ENCODE results near the gene MAP3K2. TPM values are rescaled to one million over a fixed set of nuclear protein-coding genes. Genes with fewer than 3 reads are reported as not detected.

Gene MAP3K2
- total RNA-seq, 1 donor from 2014 or later = 36.6 TPM

DNA sequence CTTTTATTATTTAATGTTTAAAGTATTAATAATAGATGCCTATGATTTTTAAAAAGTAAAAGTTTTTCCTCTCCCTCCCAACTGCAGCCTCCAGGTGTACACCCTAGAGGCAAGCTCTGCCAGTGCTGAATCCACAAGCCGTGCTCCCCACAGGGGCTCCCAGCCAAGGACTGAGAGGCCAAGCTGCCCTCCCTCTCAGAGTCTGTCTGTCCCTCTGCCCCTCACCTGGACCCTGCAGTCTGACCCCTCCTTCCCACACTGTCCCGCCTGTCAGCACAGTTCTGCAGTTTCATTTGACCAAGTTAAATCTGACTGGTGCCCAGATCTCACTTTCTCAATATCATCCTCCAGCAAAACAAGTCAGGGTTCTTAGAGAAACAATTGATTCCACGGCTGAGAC, 15.7 kb upstream of the MAP3K2 start:
- TF ChIP-seq POLR2A (IDR thresholded peaks at IDR 0.05) (no peak), POLR2AphosphoS5 (IDR thresholded peaks at IDR 0.05; ENCODE audit: insufficient read depth in 1 of 2, low read depth in 1 of 2) (no peak)
- TF ChIP-seq, protein P1, sequence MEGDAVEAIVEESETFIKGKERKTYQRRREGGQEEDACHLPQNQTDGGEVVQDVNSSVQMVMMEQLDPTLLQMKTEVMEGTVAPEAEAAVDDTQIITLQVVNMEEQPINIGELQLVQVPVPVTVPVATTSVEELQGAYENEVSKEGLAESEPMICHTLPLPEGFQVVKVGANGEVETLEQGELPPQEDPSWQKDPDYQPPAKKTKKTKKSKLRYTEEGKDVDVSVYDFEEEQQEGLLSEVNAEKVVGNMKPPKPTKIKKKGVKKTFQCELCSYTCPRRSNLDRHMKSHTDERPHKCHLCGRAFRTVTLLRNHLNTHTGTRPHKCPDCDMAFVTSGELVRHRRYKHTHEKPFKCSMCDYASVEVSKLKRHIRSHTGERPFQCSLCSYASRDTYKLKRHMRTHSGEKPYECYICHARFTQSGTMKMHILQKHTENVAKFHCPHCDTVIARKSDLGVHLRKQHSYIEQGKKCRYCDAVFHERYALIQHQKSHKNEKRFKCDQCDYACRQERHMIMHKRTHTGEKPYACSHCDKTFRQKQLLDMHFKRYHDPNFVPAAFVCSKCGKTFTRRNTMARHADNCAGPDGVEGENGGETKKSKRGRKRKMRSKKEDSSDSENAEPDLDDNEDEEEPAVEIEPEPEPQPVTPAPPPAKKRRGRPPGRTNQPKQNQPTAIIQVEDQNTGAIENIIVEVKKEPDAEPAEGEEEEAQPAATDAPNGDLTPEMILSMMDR (IDR thresholded peaks at IDR 0.05) = no peak
- intact Hi-C loops (cut with DNase I) = no loop called here
- no peak for DNase-seq (ENCODE audit: extremely low spot score in 2 of 2)
- Histone ChIP-seq H3K27ac (no peak overlapping the region), H3K27me3 (no peaks in the 10 kb centered on the region), H3K4me3 (no peak overlapping the region), H3K4me1 (peaks cover 17% of the 10 kb centered on the region), H3K36me3 (no peaks in the 10 kb centered on the region), H3K9me3 (no peaks in the 10 kb centered on the region)

DNA sequence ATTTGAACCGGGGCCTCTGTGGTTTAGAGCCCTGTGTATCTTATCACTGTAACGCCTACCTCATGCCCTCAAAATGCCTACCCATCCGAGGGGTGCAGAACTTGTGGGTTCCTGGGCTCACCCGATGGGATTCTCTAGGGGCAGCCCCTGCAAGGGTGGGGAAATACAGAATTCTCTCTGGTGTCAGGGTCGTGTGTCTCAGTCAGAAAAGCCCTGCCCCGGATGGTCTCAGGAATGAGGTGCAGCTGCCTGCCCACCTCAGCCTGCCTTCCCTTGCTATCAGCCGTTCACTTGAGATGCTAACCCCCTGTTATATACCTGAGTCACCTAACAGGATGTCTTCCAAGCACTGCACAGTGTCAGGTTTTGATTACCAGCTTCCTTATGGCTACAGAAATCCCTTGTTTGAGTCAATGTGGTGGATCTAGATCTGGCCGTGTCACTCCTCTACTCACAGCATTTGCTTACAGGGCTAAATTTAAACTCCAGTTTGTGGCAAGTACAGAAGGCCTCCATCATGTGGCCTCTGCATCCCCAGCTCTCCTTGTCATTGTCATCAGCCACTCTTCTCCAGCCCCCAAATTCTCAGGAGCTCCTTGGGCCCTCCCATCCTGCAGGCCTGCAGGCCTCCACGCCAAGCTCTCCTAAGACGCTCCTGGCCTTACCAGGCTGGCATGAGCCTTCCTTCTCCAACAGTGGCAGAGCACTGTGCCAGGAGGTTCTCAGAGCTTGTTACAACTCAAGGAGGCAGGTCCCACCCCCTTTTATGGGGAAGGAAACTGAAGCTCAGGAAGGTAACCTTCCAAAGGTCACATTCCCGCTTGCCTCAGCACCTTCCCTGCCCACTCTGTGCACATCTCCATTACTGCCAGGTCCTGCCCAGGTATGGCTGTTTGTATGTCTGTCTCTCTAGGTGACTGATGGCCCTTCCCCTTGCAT, 14.3 kb upstream of the MAP3K2 start:
- Histone ChIP-seq H3K4me3 (no peak overlapping the region), H3K27me3 (no peaks in the 10 kb centered on the region), H3K9me3 (no peaks in the 10 kb centered on the region), H3K27ac (no peak overlapping the region), H3K36me3 (no peaks in the 10 kb centered on the region), H3K4me1 (peaks cover 23% of the 10 kb centered on the region)
- TF ChIP-seq, protein P1 (IDR thresholded peaks at IDR 0.05) = no peak
- TF ChIP-seq POLR2A (IDR thresholded peaks at IDR 0.05) (no peak), POLR2AphosphoS5 (IDR thresholded peaks at IDR 0.05; ENCODE audit: insufficient read depth in 1 of 2, low read depth in 1 of 2) (no peak)
- intact Hi-C loops (cut with DNase I) = no loop called here
- DNase-seq (ENCODE audit: extremely low spot score in 2 of 2) = no peak

DNA sequence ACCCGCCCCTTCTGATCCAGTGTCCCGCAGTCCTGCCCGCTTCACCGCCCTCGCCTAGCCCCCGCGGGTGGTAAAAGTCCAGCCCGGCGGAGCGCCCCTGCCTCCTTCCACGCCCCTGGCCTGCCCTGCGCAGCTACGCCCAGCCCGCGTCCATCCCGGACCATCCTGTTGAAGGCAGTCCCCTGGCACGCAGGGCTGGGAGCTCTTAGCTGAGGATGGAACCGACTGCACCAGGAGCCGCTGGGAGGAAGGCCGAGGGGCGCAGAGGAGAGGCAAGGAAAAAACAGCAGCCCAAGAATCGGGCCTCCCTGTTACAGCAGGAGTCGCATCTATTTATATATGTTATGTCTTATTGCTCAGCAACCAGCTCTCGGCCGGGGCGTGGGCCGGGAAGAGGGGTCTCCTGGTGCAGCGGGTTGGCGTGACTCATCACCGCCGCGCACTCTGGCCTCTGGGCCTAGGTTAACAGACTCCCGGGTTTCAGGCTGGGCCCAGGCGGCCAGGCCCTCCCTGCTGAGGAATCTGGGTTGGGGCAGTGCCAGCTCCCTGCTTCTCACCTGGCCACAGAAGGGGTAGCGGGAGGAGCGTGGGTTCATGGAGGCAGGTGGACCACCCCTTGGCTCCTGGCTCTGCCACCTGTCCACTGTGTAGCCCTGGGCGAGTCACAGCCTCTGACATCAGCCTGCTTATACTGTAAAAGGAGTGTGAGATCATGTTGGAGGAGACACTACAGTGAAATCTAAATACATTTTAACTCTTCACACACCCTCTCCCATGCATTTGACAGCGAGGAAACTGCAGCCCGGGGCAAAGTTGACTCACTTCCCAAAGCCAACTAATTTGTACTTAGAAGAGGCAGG, 13.4 kb upstream of the MAP3K2 start:
- TF ChIP-seq POLR2AphosphoS5 (IDR thresholded peaks at IDR 0.05; ENCODE audit: insufficient read depth in 1 of 2, low read depth in 1 of 2) (no peak), POLR2A (IDR thresholded peaks at IDR 0.05) (no peak)
- TF ChIP-seq, protein P1 (IDR thresholded peaks at IDR 0.05) = no peak
- Histone ChIP-seq H3K27me3 (no peaks in the 10 kb centered on the region), H3K36me3 (no peaks in the 10 kb centered on the region), H3K9me3 (no peaks in the 10 kb centered on the region), H3K4me3 (no peak overlapping the region), H3K4me1 (peaks cover 23% of the 10 kb centered on the region), H3K27ac (no peak overlapping the region)
- DNase-seq (ENCODE audit: extremely low spot score in 2 of 2) = no peak
- intact Hi-C loops (cut with DNase I) = no loop called here

DNA sequence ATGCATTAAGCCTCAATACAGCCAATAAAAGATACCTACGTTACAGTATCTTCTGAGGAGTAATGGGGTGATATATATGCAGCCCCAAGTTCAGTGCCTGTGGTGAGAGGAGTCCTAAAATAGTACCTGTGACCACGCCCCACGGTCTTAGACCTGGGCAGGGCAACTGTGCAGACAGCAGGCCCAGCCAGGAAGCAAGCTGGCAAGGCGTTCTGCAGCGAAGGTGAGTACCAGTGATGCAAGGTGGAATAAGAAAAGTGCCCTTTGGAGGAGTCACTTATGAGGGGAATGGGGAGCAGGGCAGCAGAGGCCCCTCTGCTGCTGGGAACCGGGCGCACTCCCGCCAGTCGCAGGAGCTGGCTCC, 12.7 kb upstream of the MAP3K2 start:
- no peak for DNase-seq (ENCODE audit: extremely low spot score in 2 of 2)
- no peak overlapping the region for H3K4me3 ChIP-seq
- H3K4me1 ChIP-seq = peaks cover 23% of the 10 kb centered on the region
- intact Hi-C loops (cut with DNase I) = no loop called here
- no peaks in the 10 kb centered on the region for H3K27me3 ChIP-seq
- no peak overlapping the region for H3K27ac ChIP-seq
- no peaks in the 10 kb centered on the region for H3K9me3 ChIP-seq
- TF ChIP-seq POLR2A (IDR thresholded peaks at IDR 0.05) (no peak), POLR2AphosphoS5 (IDR thresholded peaks at IDR 0.05; ENCODE audit: insufficient read depth in 1 of 2, low read depth in 1 of 2) (no peak)
- TF ChIP-seq, protein P1 (IDR thresholded peaks at IDR 0.05) = no peak
- H3K36me3 ChIP-seq = no peaks in the 10 kb centered on the region
